GM19023 (cell line): ENCODE measurements around the gene LNX2.

Experiments used
- ATAC-seq: cut with Tn5 transposase; IDR thresholded peaks from one replicate; pipeline ENCODE4 v1.9.1; 2021; ENCODE audit warnings: mild to moderate bottlenecking, moderate library complexity; ENCODE audit not compliant: unreplicated experiment

LNX2 gene

GRCh38 chr13:27617881-27618321, 2.4 kb downstream of the LNX2 start:
- no peak for ATAC-seq

GRCh38 chr13:27613628-27614027, 6.7 kb downstream of the LNX2 start:
- ATAC-seq: no peak

GRCh38 chr13:27607125-27607524, 13.2 kb downstream of the LNX2 start:
- ATAC-seq: no peak

GRCh38 chr13:27605610-27606200, 14.6 kb downstream of the LNX2 start:
- no peak for ATAC-seq

- ATAC-seq: no peak
Measured at GRCh38 chr13:27605099-27605498, 15.2 kb downstream of the LNX2 start.

- no peak for ATAC-seq
Measured at GRCh38 chr13:27601803-27602202, 18.5 kb downstream of the LNX2 start.

GRCh38 chr13:27601208-27601607, 19.1 kb downstream of the LNX2 start:
- ATAC-seq: no peak

GRCh38 chr13:27600711-27601110, 19.6 kb downstream of the LNX2 start:
- ATAC-seq: no peak

- ATAC-seq: no peak
Measured at GRCh38 chr13:27599845-27600553, 20.3 kb downstream of the LNX2 start.

GRCh38 chr13:27599096-27599495, 21.2 kb downstream of the LNX2 start:
- no peak for ATAC-seq

GRCh38 chr13:27595055-27595811, 25.1 kb downstream of the LNX2 start:
- ATAC-seq: no peak

GRCh38 chr13:27593267-27593666, 27.1 kb downstream of the LNX2 start:
- no peak for ATAC-seq

GRCh38 chr13:27592865-27593264, 27.5 kb downstream of the LNX2 start:
- ATAC-seq: no peak

- ATAC-seq: no peak
Measured at GRCh38 chr13:27588405-27588804, 31.9 kb downstream of the LNX2 start.

- ATAC-seq: no peak
Measured at GRCh38 chr13:27587095-27587746, 33.1 kb downstream of the LNX2 start.

- ATAC-seq: no peak
Measured at GRCh38 chr13:27583645-27584044, 36.7 kb downstream of the LNX2 start.

- no peak for ATAC-seq
Measured at GRCh38 chr13:27578121-27579030, 42.0 kb downstream of the LNX2 start.

GRCh38 chr13:27574661-27575060, 45.7 kb downstream of the LNX2 start:
- ATAC-seq: no peak

- no peak for ATAC-seq
Measured at GRCh38 chr13:27573265-27573664, 47.1 kb downstream of the LNX2 start.

- ATAC-seq: no peak
Measured at GRCh38 chr13:27572234-27572901, 48.0 kb downstream of the LNX2 start.
